Astrocyte of the spinal cord (primary cell): Measurements from ENCODE around the gene PIGR.

Experiments
- DNase-seq: peaks from one replicate; pipeline ENCODE4 v3.0.0; 2011; ENCODE audit warnings: low read depth, low spot score
- H3K4me3 ChIP-seq: 2 replicates; pipeline ENCODE4 v1.5.1; 2011; ENCODE audit warnings: low read depth, mild to moderate bottlenecking, low read length, moderate library complexity
- in situ Hi-C: cut with HindIII; loops from 2 replicates; pipeline ENCODE4 v1.10.0; 2017; ENCODE audit warnings: low sequenced_read_pairs
- TF ChIP-seq, protein P1 (sequence below): IDR thresholded peaks from 2 replicates; pipeline ENCODE4 v1.5.1; 2012; ENCODE audit warnings: low read depth, mild to moderate bottlenecking, low read length, inconsistent platforms

Gene PIGR

DNA sequence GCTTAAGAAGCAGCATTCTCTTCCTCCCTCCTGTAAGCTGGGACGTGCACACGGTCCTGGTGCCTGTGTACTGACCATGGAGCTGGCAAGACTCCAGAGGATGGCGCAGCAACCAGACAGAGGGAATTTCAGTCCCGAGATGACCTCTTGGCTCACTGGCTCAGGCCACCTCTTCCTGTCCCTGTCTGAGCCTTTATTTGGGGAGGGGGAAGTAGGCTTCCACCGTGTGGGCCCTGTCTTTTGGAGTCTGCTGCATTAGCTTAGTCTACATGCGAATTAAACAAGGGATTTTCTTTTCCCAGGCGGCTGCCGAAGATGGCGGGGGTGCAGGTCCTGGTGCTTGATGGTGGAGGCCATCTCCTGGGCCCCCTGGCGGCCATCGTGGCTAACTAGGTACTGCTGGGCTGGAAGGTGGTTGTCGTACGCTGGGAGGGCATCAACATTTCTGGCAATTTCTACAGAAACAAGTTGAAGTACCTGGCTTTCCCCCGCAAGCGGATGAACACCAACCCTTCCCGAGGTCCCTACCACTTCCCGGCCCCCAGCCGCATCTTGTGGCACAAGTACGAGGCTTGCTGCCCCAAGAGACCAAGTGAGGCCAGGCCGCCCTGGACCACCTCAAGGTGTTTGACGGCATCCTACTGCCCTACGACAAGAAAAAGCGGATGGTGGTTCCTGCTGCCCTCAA is 38.8 kb downstream of the PIGR start:
- in situ Hi-C loops = no loop called here
- TF ChIP-seq, protein P1, sequence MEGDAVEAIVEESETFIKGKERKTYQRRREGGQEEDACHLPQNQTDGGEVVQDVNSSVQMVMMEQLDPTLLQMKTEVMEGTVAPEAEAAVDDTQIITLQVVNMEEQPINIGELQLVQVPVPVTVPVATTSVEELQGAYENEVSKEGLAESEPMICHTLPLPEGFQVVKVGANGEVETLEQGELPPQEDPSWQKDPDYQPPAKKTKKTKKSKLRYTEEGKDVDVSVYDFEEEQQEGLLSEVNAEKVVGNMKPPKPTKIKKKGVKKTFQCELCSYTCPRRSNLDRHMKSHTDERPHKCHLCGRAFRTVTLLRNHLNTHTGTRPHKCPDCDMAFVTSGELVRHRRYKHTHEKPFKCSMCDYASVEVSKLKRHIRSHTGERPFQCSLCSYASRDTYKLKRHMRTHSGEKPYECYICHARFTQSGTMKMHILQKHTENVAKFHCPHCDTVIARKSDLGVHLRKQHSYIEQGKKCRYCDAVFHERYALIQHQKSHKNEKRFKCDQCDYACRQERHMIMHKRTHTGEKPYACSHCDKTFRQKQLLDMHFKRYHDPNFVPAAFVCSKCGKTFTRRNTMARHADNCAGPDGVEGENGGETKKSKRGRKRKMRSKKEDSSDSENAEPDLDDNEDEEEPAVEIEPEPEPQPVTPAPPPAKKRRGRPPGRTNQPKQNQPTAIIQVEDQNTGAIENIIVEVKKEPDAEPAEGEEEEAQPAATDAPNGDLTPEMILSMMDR = peak; percentile 33
- H3K4me3 ChIP-seq = no peak overlapping the region
- no peak for DNase-seq

- peak; percentile 74 for DNase-seq
- TF ChIP-seq, protein P1 = no peak
- in situ Hi-C loops = no loop called here
- H3K4me3 ChIP-seq = no peak overlapping the region
These were observed 40.7 kb downstream of the PIGR start for GRCh38 chr1:206905295-206906164.

GRCh38 chr1:206904423-206905142 is 41.7 kb downstream of the PIGR start:
- no peak overlapping the region for H3K4me3 ChIP-seq
- TF ChIP-seq, protein P1 = no peak
- DNase-seq = no peak
- in situ Hi-C loops = no loop called here

DNA sequence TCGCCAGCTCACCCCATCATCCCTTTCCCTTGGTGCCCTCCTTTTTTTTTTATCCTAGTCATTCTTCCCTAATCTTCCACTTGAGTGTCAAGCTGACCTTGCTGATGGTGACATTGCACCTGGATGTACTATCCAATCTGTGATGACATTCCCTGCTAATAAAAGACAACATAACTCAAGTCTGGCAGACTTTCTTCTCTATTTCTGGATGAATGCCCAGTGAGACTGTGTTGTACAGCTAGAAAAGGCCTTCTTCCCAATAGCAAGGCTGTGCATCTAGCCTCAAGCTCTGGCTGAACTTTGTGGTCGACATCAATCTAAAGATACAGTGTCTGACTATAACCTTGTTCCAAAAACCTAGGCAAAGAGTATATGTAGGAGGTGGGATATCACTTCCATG is 42.6 kb downstream of the PIGR start:
- in situ Hi-C loops = no loop called here
- TF ChIP-seq, protein P1 = no peak
- no peak overlapping the region for H3K4me3 ChIP-seq
- no peak for DNase-seq

DNA sequence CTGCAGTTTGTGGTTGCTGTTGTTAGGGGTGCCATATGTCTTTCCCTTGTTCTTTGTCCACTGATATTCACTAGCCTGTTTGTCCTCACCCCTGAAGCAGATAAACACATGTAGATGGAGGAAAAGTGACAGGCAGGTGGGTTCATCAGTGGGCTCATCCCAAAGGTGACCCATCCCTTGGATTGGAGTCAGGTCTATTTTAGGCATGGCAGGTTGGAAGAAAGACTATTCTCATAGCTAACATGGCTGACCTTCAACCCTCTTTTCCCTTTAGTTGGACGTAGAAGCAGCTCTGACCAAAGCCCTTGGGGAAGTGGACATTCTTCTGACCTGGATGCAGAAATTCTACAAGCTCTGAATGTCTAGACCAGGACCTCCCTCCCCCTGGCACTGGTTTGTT is 43.6 kb downstream of the PIGR start:
- TF ChIP-seq, protein P1 = no peak
- in situ Hi-C loops = no loop called here
- H3K4me3 ChIP-seq = no peak overlapping the region
- DNase-seq = no peak

GRCh38 chr1:206901944-206902343 is 44.3 kb downstream of the PIGR start:
- in situ Hi-C loops = no loop called here
- TF ChIP-seq, protein P1 = no peak
- DNase-seq = no peak
- no peak overlapping the region for H3K4me3 ChIP-seq
